Uterus (tissue), 4 donors: Measurements from ENCODE around the gene SAMD3. TPM values are rescaled to one million over a fixed set of nuclear protein-coding genes. Genes with fewer than 3 reads are reported as not detected.
"Not testable (repeated sequence)": the region's sequence is repeated elsewhere in the genome, so short reads cannot be mapped to it uniquely, and the experiment has no call there.

Experiments
- DNase-seq, 2 donors: peaks; one replicate each; pipeline ENCODE4 v3.0.0-alpha.2; 2019 to 2020
- H3K27ac ChIP-seq, 2 donors: fragments of 200-600 bp; sonication (generic); 1 replicate in 1 of 2; 2 replicates in 1 of 2; pipeline ENCODE4 v1.5.1; 2016 to 2018
- H3K27me3 ChIP-seq, 2 donors: fragments of 200-600 bp; sonication (generic); one replicate each; pipeline ENCODE4 v1.5.1; 2018 to 2019; ENCODE audit warnings: control low read depth in 1 of 2
- H3K36me3 ChIP-seq, 2 donors: fragments of 200-600 bp; sonication (generic); one replicate each; pipeline ENCODE4 v1.5.1; 2019; ENCODE audit warnings: control low read depth in 1 of 2
- H3K4me1 ChIP-seq, 2 donors: fragments of 200-600 bp; sonication (generic); one replicate each; pipeline ENCODE4 v1.5.1; 2018 to 2019; ENCODE audit warnings: control low read depth in 1 of 2
- H3K4me3 ChIP-seq, 2 donors: fragments of 200-600 bp; sonication (generic); 1 replicate in 1 of 2; 2 replicates in 1 of 2; pipeline ENCODE4 v1.5.1; 2018 to 2019; ENCODE audit warnings: mild to moderate bottlenecking in 1 of 2
- H3K9me3 ChIP-seq, 2 donors: fragments of 200-600 bp; sonication (generic); one replicate each; pipeline ENCODE4 v1.5.1; 2019; ENCODE audit warnings: control low read depth in 1 of 2
- POLR2A ChIP-seq, 2 donors: fragments of 450-650 bp; IDR thresholded peaks; one replicate each; pipeline ENCODE4 v1.6.1; 2016; ENCODE audit warnings: antibody characterized with exemption in 2 of 2, mild to moderate bottlenecking in 1 of 2, moderate library complexity in 1 of 2
- intact Hi-C: fragments of 100-400 bp; cut with DNase I; formaldehyde crosslinking; loops from one replicate; pipeline ENCODE4 v1.15.1; 2023; ENCODE audit warnings: low total_unique reads
- total RNA-seq, 4 donors: library from RNA; depleted of rRNA in 3 of 4; stranded (reverse); fragments of >200 nt in 3 of 4; gene quantifications; one replicate each; pipeline versions ENCODE4 v1.1.0 to v1.2.4, GENCODE V29; 2014 to 2023
- TF ChIP-seq, protein P1 (sequence below), 4 experiments: fragments of 200-600 bp in 2 of 4; fragments of 450-650 bp in 2 of 4; sonication (generic) in 2 of 4; IDR thresholded peaks; one replicate each; pipeline ENCODE4 v1.5.1; 2016 to 2019; ENCODE audit warnings: antibody characterized with exemption in 4 of 4, mild to moderate bottlenecking in 2 of 4, moderate library complexity in 1 of 4
- donor health status: DM: yes; HTN: yes; CAD: no.

The SAMD3 gene
- total RNA-seq, 4 donors from 2014 or later: 4.1 to 10.0 (median 4.5) TPM

DNA sequence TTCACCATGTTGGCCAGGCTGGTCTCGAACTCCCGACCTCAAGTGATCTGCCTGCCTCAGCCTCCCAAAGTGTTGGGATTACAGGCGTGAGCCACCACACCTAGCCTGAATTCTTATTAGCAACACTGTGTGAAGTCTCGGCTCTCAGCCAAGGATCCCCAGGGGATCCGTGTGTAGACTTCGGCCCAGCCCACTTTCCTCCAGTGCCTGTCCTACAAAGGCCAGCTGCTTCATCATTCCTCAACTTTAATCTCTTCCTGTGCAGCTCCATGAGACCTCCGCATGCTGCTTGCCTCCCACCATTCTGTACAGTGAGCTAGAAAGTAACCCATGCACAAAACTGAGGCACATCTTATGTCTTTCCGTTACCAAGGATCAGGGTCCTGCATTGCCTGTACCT, 71.8 kb downstream of the SAMD3 start:
- no peak for DNase-seq
- H3K36me3 ChIP-seq: no peaks in the 10 kb centered on the region
- H3K4me1 ChIP-seq: no peaks in the 10 kb centered on the region
- TF ChIP-seq POLR2A (IDR thresholded peaks at IDR 0.05): no peak
- TF ChIP-seq, protein P1, sequence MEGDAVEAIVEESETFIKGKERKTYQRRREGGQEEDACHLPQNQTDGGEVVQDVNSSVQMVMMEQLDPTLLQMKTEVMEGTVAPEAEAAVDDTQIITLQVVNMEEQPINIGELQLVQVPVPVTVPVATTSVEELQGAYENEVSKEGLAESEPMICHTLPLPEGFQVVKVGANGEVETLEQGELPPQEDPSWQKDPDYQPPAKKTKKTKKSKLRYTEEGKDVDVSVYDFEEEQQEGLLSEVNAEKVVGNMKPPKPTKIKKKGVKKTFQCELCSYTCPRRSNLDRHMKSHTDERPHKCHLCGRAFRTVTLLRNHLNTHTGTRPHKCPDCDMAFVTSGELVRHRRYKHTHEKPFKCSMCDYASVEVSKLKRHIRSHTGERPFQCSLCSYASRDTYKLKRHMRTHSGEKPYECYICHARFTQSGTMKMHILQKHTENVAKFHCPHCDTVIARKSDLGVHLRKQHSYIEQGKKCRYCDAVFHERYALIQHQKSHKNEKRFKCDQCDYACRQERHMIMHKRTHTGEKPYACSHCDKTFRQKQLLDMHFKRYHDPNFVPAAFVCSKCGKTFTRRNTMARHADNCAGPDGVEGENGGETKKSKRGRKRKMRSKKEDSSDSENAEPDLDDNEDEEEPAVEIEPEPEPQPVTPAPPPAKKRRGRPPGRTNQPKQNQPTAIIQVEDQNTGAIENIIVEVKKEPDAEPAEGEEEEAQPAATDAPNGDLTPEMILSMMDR (IDR thresholded peaks at IDR 0.05): no peak
- intact Hi-C loops: no loop called here
- no peaks in the 10 kb centered on the region for H3K27me3 ChIP-seq
- no peak overlapping the region for H3K4me3 ChIP-seq
- H3K9me3 ChIP-seq: no peaks in the 10 kb centered on the region
- no peak overlapping the region for H3K27ac ChIP-seq

DNA sequence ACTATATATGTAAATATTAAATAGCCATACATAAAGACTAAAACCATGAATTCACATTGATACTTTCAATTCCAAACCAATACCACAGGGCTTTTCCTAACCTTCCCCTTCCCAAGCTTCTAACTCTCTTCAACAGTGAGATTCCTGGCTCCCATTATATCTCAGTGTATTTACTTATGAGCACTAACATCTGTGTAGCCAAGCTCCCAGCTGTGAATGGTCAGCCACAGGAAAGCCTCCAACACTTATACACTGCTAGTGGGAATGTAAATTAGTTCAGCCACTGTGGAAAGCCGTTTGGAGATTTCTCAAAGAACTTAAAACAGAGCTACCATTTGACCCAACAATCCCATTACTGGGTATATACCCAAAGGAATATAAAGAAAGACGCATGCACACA, 73.7 kb downstream of the SAMD3 start:
- DNase-seq, intact Hi-C loops, H3K9me3 ChIP-seq, H3K4me3 ChIP-seq, H3K27me3 ChIP-seq, H3K4me1 ChIP-seq, H3K36me3 ChIP-seq, H3K27ac ChIP-seq: not testable (repeated sequence)

DNA sequence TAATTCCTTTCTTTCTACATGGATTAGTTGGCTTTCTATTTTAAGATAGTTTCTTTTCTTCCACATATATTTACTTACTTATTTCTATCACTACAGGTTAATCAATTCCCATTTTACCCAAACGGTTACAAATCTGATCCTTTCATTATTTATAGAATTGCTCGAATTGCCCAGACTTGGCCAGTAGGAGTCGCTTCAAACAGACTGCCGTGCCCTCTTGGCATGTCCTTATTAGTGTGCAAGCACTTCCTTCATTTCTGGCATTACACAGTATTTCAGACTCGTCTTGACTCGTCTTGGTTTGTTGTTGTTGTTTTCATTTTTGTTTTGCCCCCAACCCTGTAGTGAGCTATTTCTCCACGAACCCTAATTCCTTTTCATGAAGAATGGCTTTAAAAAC, 74.6 kb downstream of the SAMD3 start:
- Histone ChIP-seq H3K36me3 (no peaks in the 10 kb centered on the region), H3K4me3 (no peak overlapping the region), H3K27me3 (no peaks in the 10 kb centered on the region), H3K9me3 (no peaks in the 10 kb centered on the region), H3K4me1 (no peaks in the 10 kb centered on the region), H3K27ac (no peak overlapping the region)
- DNase-seq: no peak
- TF ChIP-seq, protein P1 (IDR thresholded peaks at IDR 0.05): no peak
- no peak for TF ChIP-seq POLR2A (IDR thresholded peaks at IDR 0.05)
- intact Hi-C loops: no loop called here

DNA sequence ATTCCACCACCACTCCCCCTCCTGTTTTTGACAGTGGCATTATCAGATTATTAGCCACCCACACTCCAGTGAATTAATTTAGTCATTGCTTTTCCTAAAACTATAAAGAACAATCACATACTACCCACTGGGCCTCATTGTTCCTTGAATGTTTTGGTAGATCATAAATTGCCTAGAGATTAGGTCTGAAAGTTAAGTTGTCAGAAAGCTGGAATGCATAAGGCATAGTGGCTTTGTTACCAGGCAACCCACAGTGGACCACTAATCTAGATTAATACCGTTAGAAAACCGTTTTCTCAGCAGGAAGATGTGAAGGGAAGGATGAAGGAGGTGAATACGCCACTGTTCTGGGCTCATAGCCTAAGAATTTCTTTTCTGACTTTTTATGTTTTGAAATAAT, 75.6 kb downstream of the SAMD3 start:
- no peak overlapping the region for H3K4me3 ChIP-seq
- no peaks in the 10 kb centered on the region for H3K27me3 ChIP-seq
- no peaks in the 10 kb centered on the region for H3K36me3 ChIP-seq
- no peaks in the 10 kb centered on the region for H3K4me1 ChIP-seq
- no peak for TF ChIP-seq POLR2A (IDR thresholded peaks at IDR 0.05)
- TF ChIP-seq, protein P1 (IDR thresholded peaks at IDR 0.05): no peak
- H3K9me3 ChIP-seq: no peaks in the 10 kb centered on the region
- intact Hi-C loops: no loop called here
- no peak overlapping the region for H3K27ac ChIP-seq
- no peak for DNase-seq

DNA sequence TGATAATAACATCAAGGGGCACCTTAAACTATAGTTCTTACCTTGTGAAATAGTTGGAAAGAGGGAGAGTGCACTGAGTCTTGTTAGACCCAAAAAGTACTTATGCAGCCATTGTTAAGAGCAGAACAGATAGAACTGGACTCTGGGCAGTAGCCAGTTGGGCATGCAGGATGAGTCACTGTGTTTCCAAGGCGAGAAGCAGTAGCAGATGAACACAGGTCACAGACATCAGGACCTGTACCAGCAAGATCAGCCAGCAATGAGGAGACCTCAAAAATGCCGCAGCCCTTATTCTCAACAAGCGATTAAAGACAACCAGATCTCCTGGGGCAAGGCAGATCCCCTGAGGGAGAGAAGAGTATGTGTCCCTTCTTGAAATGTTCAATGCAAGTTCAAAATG, 79.0 kb downstream of the SAMD3 start:
- intact Hi-C loops: no loop called here
- no peaks in the 10 kb centered on the region for H3K36me3 ChIP-seq
- H3K27ac ChIP-seq: no peak overlapping the region
- DNase-seq: no peak
- TF ChIP-seq, protein P1 (IDR thresholded peaks at IDR 0.05): no peak
- no peak for TF ChIP-seq POLR2A (IDR thresholded peaks at IDR 0.05)
- H3K9me3 ChIP-seq: no peaks in the 10 kb centered on the region
- H3K27me3 ChIP-seq: no peaks in the 10 kb centered on the region
- H3K4me3 ChIP-seq: no peak overlapping the region
- no peaks in the 10 kb centered on the region for H3K4me1 ChIP-seq

DNA sequence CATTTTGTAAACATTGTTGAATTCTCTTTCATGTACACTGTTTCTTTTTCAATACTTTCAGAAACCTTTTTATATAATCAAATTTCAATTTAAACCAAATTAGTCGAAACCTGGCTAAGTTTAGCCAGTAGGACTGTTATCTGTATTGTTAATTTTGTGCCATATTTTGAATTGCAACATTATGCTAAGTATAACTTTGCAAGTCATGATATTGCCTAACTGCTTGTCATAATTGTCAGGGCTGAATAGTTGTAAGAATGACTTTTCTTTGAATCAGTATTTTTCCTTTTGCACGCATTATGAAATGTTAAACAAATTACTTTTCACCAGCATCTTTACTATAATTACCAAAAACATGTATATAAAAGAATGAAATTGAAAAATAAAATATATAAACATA, 82.7 kb downstream of the SAMD3 start:
- DNase-seq: no peak
- no peaks in the 10 kb centered on the region for H3K27me3 ChIP-seq
- no peak overlapping the region for H3K27ac ChIP-seq
- H3K9me3 ChIP-seq: no peaks in the 10 kb centered on the region
- no peaks in the 10 kb centered on the region for H3K4me1 ChIP-seq
- no peaks in the 10 kb centered on the region for H3K36me3 ChIP-seq
- no peak overlapping the region for H3K4me3 ChIP-seq
- intact Hi-C loops: no loop called here
- TF ChIP-seq POLR2A (IDR thresholded peaks at IDR 0.05): no peak
- TF ChIP-seq, protein P1 (IDR thresholded peaks at IDR 0.05): no peak
